ENCODE measurements around the gene AQP12A.

The AQP12A gene

GRCh38 chr2:240712121-240712520, 20.5 kb downstream of the AQP12A start:
- DNase-seq = no peak

- DNase-seq = no peak
These were observed 21.6 kb downstream of the AQP12A start for GRCh38 chr2:240713071-240713927.

- no peak for DNase-seq
These were observed 22.5 kb downstream of the AQP12A start for GRCh38 chr2:240713928-240714746.

- DNase-seq = no peak
These were observed 23.4 kb downstream of the AQP12A start for GRCh38 chr2:240714747-240715725.

- DNase-seq = no peak
These were observed 24.6 kb downstream of the AQP12A start for GRCh38 chr2:240716130-240716798.

GRCh38 chr2:240717181-240717641, 25.5 kb downstream of the AQP12A start:
- no peak for DNase-seq

DNA sequence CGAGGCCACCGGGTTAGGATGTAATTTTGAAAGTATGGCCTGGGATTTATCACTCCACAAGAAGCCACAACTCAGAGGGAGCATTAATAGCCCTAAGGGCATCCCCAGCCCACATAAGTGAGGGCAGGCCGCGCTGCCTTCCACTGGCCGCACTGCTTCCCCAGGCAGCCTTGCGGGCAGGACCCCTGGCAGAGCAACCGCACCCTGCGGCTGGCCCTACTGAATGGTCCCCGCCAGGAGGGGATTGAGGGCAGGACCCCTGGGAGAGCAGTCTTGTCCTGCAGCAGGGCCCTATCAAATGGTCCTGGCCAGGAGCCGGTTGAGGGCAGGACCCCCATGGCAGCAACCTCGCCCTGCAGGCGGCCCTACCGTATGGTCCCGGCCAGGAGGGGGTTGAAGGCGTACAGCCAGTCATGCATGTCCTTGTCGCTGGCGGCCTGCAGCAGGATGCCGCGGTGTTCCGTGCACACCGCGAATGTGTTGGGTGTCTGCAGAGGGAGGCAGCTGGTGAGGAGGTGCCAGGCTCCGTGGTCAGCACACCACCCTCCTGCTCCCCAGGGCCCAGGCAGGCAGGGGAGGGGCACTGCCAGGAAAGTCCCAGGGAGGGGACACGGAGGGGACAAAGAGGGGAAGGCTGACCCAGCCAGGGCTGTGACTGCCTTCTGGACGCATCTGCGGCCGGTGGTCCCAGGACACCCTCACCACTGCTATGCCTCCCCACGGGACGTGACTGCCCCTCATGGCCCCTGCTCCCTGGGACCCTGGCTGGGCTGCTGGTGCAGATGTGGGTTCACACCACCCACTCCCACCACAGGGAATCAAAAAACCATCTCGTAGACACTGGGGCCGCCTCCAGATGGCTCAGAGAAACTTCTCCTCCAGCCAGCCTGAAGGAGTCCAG, 26.3 kb downstream of the AQP12A start:
- no peak for DNase-seq

DNA sequence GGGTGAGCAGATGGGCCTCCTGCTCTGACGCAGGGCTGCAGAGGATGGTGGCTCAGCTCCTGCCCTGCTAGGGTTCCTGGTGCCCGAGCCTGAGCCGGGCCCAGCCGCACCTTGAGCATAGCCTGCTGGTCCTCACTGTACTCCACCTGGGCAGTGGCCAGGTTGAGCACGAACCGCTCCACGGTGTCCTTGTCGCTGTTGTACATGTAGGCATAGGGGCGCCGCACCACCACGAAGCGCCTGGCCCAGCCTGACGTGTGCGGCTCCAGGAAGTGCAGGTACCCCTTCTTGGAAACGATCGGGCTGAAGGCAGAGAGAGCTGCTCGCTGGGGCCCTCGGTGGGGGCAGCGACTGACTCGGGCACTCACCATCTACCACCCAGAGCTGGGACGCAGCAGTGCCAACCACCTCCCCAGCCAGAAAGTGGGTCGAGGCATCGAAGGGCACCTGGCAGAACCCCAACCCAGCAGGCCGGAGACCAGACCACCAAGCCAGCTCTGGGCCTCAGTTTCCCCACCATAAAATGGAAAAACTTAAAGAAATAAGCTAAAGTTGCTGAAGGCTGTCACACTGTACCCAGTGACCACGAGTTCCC, 27.3 kb downstream of the AQP12A start:
- no peak for DNase-seq

- DNase-seq = no peak
These were observed 28.2 kb downstream of the AQP12A start for GRCh38 chr2:240719676-240720545.

DNA sequence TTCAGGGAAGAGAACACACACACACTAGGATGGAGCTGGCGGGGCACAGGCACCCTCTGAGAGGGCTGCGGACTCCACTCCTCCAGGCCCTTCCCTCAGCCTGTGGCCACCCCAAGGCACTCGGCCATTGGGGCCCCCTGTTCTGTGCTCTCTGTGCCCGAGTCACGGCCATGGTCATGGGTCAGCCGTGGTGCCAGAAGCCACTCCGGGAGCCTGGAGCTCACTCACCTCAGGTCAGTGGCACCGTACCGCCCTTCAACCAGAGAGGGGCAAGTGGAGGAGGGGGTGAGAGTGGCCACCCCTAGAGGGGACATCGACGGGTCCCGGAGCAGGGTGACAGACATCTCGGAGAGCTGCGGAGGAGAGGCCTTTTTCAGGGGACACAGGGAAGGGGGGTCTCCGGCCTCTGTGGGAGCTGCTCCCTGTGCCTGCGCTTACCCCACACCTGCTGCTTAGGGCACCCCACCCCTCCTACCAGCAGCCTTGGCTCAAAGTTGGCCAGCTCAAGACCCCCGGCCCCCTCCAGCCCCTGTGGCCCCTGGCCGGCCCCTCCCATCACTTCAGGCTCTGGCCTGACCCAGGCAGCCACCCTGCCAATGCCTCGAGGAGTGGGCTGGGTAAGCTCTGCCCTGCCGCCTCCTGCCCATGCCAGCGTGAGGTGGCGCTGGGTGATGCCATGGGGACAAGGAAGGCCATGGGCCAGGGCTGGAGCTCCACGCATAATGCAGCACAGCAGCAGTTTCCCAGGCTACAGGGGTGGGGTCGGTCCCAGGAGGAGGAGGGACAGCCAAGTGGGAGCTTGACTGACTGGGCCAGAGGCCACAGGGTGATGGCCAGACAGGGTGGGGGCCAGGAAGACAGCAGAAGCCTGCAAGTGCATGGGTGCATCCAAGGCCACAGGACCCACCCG, 29.3 kb downstream of the AQP12A start:
- no peak for DNase-seq

DNA sequence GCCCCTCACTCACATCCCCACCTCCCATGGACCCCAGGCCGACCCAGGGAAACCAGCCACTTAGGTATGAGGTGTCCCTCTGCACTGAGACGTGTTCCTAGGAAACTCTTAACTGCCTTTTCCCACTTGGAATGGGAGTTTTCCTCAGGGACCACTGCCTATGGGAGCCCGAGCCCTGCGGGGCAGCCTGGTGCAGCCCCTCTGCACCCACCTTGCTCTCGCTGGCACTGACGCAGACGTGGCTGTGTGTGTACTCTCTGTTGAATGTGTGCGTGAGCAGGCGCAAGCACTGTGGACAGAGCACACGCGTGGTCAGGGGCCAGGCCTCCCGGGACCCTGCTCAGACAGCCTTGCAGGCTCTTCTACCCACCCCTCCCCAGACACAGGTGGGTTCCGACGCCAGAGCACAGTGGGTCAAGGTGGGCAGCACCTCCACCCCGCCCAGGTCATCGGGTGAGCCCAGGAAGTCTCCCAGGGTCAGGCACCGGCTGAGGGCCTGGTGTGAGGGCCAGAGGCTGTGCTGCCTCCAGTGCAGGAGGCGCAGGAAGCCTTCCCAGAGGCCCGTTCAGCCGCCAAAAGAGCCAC, 30.0 kb downstream of the AQP12A start:
- no peak for DNase-seq

GRCh38 chr2:240722376-240722775, 30.7 kb downstream of the AQP12A start:
- no peak for DNase-seq

DNA sequence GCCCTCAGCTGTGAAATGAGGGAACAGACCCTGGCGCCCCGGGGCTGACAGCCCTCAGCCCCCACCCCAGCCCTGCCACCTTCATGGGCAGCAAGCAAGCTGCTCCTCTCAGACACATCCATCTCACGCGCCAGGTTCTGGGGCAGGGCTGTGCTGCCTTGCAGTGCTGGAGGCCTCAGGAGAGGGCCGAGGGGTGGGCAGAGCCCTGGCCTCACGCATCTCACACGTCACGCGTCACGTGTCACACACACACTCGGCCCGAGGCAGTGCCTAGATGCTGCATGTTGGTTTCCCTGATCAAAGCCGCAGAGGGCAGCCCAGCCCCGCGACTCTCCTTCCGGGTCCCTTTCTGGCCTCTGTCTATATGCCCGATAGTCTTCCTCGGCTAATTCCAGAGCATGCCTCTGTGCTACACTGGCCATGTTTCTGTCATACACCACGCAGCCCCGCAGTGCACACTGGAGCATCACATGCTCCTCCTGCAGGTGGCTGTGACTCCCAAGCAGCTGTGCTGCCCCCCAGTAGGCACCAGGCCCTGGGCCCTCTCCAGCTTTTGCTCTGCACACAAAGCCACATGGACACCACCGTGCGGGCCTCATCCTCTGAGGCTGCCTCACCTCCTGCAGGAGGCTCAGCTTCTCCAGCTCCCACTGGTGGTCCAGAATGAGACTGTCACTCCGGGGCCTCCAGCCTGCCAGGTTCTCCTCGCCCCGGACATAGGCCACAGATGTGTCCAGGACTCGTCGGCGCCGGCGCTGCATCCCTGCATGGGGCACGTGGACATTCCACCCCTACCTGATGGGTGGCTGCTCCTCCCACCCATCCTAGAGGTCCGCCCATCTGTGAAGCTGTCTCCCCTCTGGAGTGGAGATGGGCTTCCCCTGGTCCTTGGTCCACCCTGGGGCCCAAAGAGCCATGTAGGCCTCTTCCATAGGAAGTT, 31.4 kb downstream of the AQP12A start:
- DNase-seq = no peak

DNA sequence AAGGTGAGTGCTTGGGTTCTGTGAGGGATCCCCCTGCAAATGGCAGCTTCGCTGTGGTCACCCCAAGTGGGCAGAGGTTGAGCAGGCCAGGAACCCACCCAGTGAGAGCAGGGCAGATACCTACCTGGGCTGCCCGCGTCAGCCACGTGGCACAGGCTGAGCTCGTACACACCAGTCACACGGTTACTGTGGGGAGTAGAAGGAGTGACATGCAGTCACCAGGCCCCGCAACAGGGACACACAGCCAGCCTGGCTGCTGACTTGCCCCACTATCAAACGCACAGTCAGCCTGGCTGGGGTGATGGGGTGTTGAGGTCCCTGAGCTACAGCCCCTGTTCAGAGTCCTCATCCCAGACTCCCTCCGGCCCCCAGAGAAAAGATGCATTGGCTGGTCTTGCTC, 32.2 kb downstream of the AQP12A start:
- DNase-seq = no peak

DNA sequence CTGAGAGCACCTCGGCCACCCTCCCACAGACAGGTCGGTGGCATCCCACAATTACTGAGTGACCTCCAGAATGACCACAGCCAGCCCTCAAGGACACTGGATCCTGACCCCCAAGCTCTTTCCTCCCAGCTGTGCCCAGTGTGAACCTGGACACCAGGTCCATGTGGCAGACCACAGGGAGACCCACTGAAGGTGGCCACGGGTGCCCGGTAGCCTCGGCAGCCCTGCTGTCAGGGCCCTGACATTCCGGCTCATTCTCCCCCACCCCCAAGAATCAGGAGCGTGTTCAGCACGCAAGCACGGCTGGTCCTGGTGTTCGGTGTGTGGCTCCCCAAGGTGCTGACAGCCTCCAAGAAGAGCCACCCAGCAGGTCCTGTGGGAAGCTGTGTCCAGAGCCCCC, 32.8 kb downstream of the AQP12A start:
- no peak for DNase-seq

- no peak for DNase-seq
These were observed 33.6 kb downstream of the AQP12A start for GRCh38 chr2:240725266-240725665.

GRCh38 chr2:240725671-240726070, 34.0 kb downstream of the AQP12A start:
- DNase-seq = no peak
